Thoracic aorta (tissue), 2 donors: ENCODE measurements around the gene DDX25. TPM values are rescaled to one million over a fixed set of nuclear protein-coding genes. Genes with fewer than 3 reads are reported as not detected.

Experiments used
- ATAC-seq: fragments of 150-250 bp; one replicate; pipeline ENCODE4 v1.8.0; 2017; ENCODE audit warnings: low read depth; ENCODE audit not compliant: insufficient number of reproducible peaks, low FRiP score
- DNase-seq: peaks from one replicate; pipeline ENCODE4 v3.0.0-alpha.2; 2020; ENCODE audit warnings: low spot score
- H3K27ac ChIP-seq, 2 donors: fragments of 200-600 bp; sonication (generic); 1 replicate in 1 of 2; 2 replicates in 1 of 2; pipeline ENCODE4 v1.5.1; 2016; ENCODE audit warnings: mild to moderate bottlenecking in 2 of 2, moderate library complexity in 2 of 2
- H3K27me3 ChIP-seq: fragments of 200-600 bp; sonication (generic); replicated peaks from 2 replicates; pipeline ENCODE4 v1.6.0; 2016; ENCODE audit warnings: mild to moderate bottlenecking; ENCODE audit not compliant: insufficient read depth
- H3K36me3 ChIP-seq: fragments of 200-600 bp; sonication (generic); one replicate; pipeline ENCODE4 v1.5.1; 2016
- H3K4me1 ChIP-seq, 2 donors: fragments of 200-600 bp; sonication (generic); 1 replicate in 1 of 2; 2 replicates in 1 of 2; pipeline versions ENCODE4 v1.5.1 to v1.6.0; 2016; ENCODE audit warnings: low read depth in 2 of 2, mild to moderate bottlenecking in 1 of 2; ENCODE audit not compliant: control insufficient read depth in 1 of 2
- H3K4me3 ChIP-seq: fragments of 200-600 bp; sonication (generic); 2 replicates; pipeline ENCODE4 v1.5.1; 2016; ENCODE audit warnings: mild to moderate bottlenecking
- H3K9me3 ChIP-seq: fragments of 200-600 bp; sonication (generic); 2 replicates; pipeline ENCODE4 v1.5.1; 2016
- CTCF ChIP-seq: fragments of 200-600 bp; sonication (generic); IDR thresholded peaks from one replicate; pipeline ENCODE4 v1.5.1; 2019; ENCODE audit warnings: antibody characterized with exemption
- total RNA-seq, 2 donors: library from RNA; depleted of rRNA; stranded (reverse); fragments of >200 nt; gene quantifications; one replicate each; pipeline versions ENCODE4 v1.1.0 to v1.2.3, GENCODE V29; 2016

The DDX25 gene
- total RNA-seq, 2 donors from 2014 or later = not detected

GRCh38 chr11:125950178-125950490 lies 45.8 kb downstream of the DDX25 start:
- Histone ChIP-seq H3K4me1 (no peaks in the 10 kb centered on the region), H3K36me3 (no peaks in the 10 kb centered on the region), H3K4me3 (no peak overlapping the region), H3K9me3 (no peaks in the 10 kb centered on the region), H3K27ac (no peak overlapping the region), H3K27me3 (no peaks in the 10 kb centered on the region)
- DNase-seq (no peak), ATAC-seq (no peak)
- TF ChIP-seq CTCF = no peak

GRCh38 chr11:125950696-125951651 lies 46.7 kb downstream of the DDX25 start:
- Histone ChIP-seq H3K9me3 (no peaks in the 10 kb centered on the region), H3K4me3 (no peak overlapping the region), H3K36me3 (no peaks in the 10 kb centered on the region), H3K27me3 (no peaks in the 10 kb centered on the region), H3K27ac (no peak overlapping the region), H3K4me1 (no peaks in the 10 kb centered on the region)
- ATAC-seq (no peak), DNase-seq (no peak)
- no peak for TF ChIP-seq CTCF

GRCh38 chr11:125951731-125952130 lies 47.4 kb downstream of the DDX25 start:
- ATAC-seq (no peak), DNase-seq (no peak)
- no peak overlapping the region for H3K4me3 ChIP-seq
- no peak for TF ChIP-seq CTCF
- no peaks in the 10 kb centered on the region for H3K36me3 ChIP-seq
- no peaks in the 10 kb centered on the region for H3K4me1 ChIP-seq
- H3K9me3 ChIP-seq = no peaks in the 10 kb centered on the region
- no peak overlapping the region for H3K27ac ChIP-seq
- no peaks in the 10 kb centered on the region for H3K27me3 ChIP-seq

- Histone ChIP-seq H3K27ac (no peak overlapping the region), H3K4me1 (no peaks in the 10 kb centered on the region), H3K9me3 (no peaks in the 10 kb centered on the region), H3K27me3 (no peaks in the 10 kb centered on the region), H3K4me3 (no peak overlapping the region), H3K36me3 (no peaks in the 10 kb centered on the region)
- no peak for DNase-seq
- TF ChIP-seq CTCF = no peak
- no peak for ATAC-seq
These were observed 48.3 kb downstream of the DDX25 start for GRCh38 chr11:125952559-125952958.

- H3K9me3 ChIP-seq = no peaks in the 10 kb centered on the region
- ATAC-seq (no peak), DNase-seq (no peak)
- no peak overlapping the region for H3K4me3 ChIP-seq
- no peak overlapping the region for H3K27ac ChIP-seq
- H3K36me3 ChIP-seq = no peaks in the 10 kb centered on the region
- no peaks in the 10 kb centered on the region for H3K4me1 ChIP-seq
- no peak for TF ChIP-seq CTCF
- no peaks in the 10 kb centered on the region for H3K27me3 ChIP-seq
These were observed 48.7 kb downstream of the DDX25 start for GRCh38 chr11:125952973-125953372.
